Pancreas (tissue), 10 donors: ENCODE data around the gene RAMP3. TPM values are rescaled to one million over a fixed set of nuclear protein-coding genes. Genes with fewer than 3 reads are reported as not detected.

Source experiments
- ATAC-seq, 4 donors: fragments of 200-7000 bp; cut with Tn5 transposase; one replicate each; pipeline versions ENCODE4 v1.8.0 to v1.9.1; 2020; ENCODE audit warnings: mild to moderate bottlenecking in 4 of 4, moderate library complexity in 4 of 4
- DNase-seq, 6 donors: peaks; one replicate each; pipeline ENCODE4 v3.0.0-alpha.2; 2020
- FAIRE-seq: peaks from 2 replicates; lab custom pipeline; 2012; peaks lifted over from hg19 to GRCh38; lab: Jason Lieb, UNC
- H3K27ac ChIP-seq, 4 donors: fragments of 200-600 bp; sonication (generic); 1 replicate in 3 of 4; 2 replicates in 1 of 4; pipeline versions ENCODE4 v1.5.0 to v1.8.0; 2020
- H3K27me3 ChIP-seq, 4 donors: fragments of 200-600 bp; one replicate each; pipeline ENCODE4 v1.8.0; 2021
- H3K36me3 ChIP-seq, 3 donors: fragments of 200-600 bp; sonication (generic) in 1 of 3; one replicate each; pipeline versions ENCODE4 v1.5.0 to v1.8.0; 2020 to 2021
- H3K4me1 ChIP-seq, 3 donors: fragments of 200-600 bp; one replicate each; pipeline ENCODE4 v1.8.0; 2021
- H3K4me3 ChIP-seq, 4 donors: fragments of 200-600 bp; sonication (generic) in 2 of 4; one replicate each; pipeline versions ENCODE4 v1.5.0 to v1.8.0; 2020 to 2021
- H3K9me3 ChIP-seq, 4 donors: fragments of 200-600 bp; one replicate each; pipeline ENCODE4 v1.8.0; 2021
- CTCF ChIP-seq, 4 donors: fragments of 200-600 bp; sonication (generic) in 3 of 4; IDR thresholded peaks; one replicate each; pipeline versions ENCODE4 v1.5.0 to v1.8.0; 2021; ENCODE audit warnings: antibody characterized with exemption in 4 of 4
- WGBS, 2 donors: extraction: QIAGEN DNeasy Blood & Tissue Kit; methylation state at CpG; one replicate each; pipeline ENCODE4 v1.1.7; 2013; 5-methylcytosine and 5-hydroxymethylcytosine counted together
- intact Hi-C, 3 donors: fragments of 100-400 bp; cut with DNase I; formaldehyde crosslinking; loops; one replicate each; pipeline versions ENCODE4 v1.11.1 to v1.14.2; 2022
- polyA plus RNA-seq, 2 donors: library from polyadenylated mRNA; stranded (reverse); fragments of 200-250 nt; gene quantifications; one replicate each; pipeline ENCODE4 v1.2.3, GENCODE V29; 2013
- total RNA-seq, 6 donors: library from RNA; stranded (reverse); fragmentation: NEBNext Ultra II Directional in 4 of 6; extraction: Animal tissue kit (Norgen Biotek cat#: 25700) in 4 of 6; gene quantifications; one replicate each; pipeline versions ENCODE4 v1.2.1 to v1.2.4, GENCODE V29; 2021 to 2023
- donor health status: healthy with polysubstance abuse.
- donor health status: DM: no; HTN: no; CAD: no; lungs with moderate emphysema.
- donor health status: DM: no; HTN: no; CAD: no.
- donor health status: control.
- donor health status: control.
- donor health status: Bipolar disorder and iron deficiency.
- donor health status: DM: yes; HTN: yes; CAD: no.
- donor health status: DM: no; HTN: no; CAD: no.
- donor health status: DM: no; HTN: no; CAD: no.
- donor health status: DM: yes; HTN: yes; CAD: no.

RAMP3 gene
- total and polyA plus RNA-seq, 8 donors = 4.1 to 41.1 (median 7.2) TPM

GRCh38 chr7:45193828-45194227 lies 36.2 kb downstream of the RAMP3 start:
- WGBS, 2 donors = 65% methylated on average over 4 of the region's 4 CpGs
- DNase-seq = no peak
- Histone ChIP-seq H3K27ac (no peak overlapping the region), H3K36me3 (no peaks in the 10 kb centered on the region), H3K4me1 (no peaks in the 10 kb centered on the region), H3K27me3 (no peaks in the 10 kb centered on the region), H3K4me3 (no peak overlapping the region), H3K9me3 (no peaks in the 10 kb centered on the region)
- intact Hi-C loops = no loop called here
- FAIRE-seq = no peak
- no peak for TF ChIP-seq CTCF (IDR thresholded peaks at IDR 0.05)
- no peak for ATAC-seq

- no peaks in the 10 kb centered on the region for H3K27me3 ChIP-seq
- ATAC-seq (no peak), DNase-seq (no peak), FAIRE-seq (no peak)
- H3K9me3 ChIP-seq = no peaks in the 10 kb centered on the region
- TF ChIP-seq CTCF (IDR thresholded peaks at IDR 0.05) = no peak
- H3K4me1 ChIP-seq = no peaks in the 10 kb centered on the region
- no peaks in the 10 kb centered on the region for H3K36me3 ChIP-seq
- 78 to 89% methylated on average over 7 of the region's 7 CpGs for WGBS, 2 donors
- H3K27ac ChIP-seq = no peak overlapping the region
- H3K4me3 ChIP-seq = no peak overlapping the region
- intact Hi-C loops = no loop called here
These were observed 38.8 kb downstream of the RAMP3 start for GRCh38 chr7:45196374-45196773.

GRCh38 chr7:45197461-45197860 lies 39.9 kb downstream of the RAMP3 start:
- 72 to 73% methylated on average over 2 of the region's 2 CpGs for WGBS, 2 donors
- Histone ChIP-seq H3K4me3 (no peak overlapping the region), H3K36me3 (no peaks in the 10 kb centered on the region), H3K9me3 (no peaks in the 10 kb centered on the region), H3K27ac (no peak overlapping the region), H3K27me3 (no peaks in the 10 kb centered on the region), H3K4me1 (no peaks in the 10 kb centered on the region)
- no peak for DNase-seq
- ATAC-seq = no peak
- FAIRE-seq = no peak
- TF ChIP-seq CTCF (IDR thresholded peaks at IDR 0.05) = no peak
- intact Hi-C loops = no loop called here

GRCh38 chr7:45198986-45199385 lies 41.4 kb downstream of the RAMP3 start:
- intact Hi-C loops = no loop called here
- ATAC-seq = no peak
- no peaks in the 10 kb centered on the region for H3K4me1 ChIP-seq
- 76 to 90% methylated on average over 3 of the region's 3 CpGs for WGBS, 2 donors
- H3K27me3 ChIP-seq = no peaks in the 10 kb centered on the region
- no peaks in the 10 kb centered on the region for H3K9me3 ChIP-seq
- H3K4me3 ChIP-seq = no peak overlapping the region
- H3K27ac ChIP-seq = no peak overlapping the region
- DNase-seq = no peak
- no peaks in the 10 kb centered on the region for H3K36me3 ChIP-seq
- TF ChIP-seq CTCF (IDR thresholded peaks at IDR 0.05) = no peak
- no peak for FAIRE-seq

GRCh38 chr7:45199506-45199905 lies 41.9 kb downstream of the RAMP3 start:
- WGBS, 2 donors = 76 to 85% methylated on average over 4 of the region's 4 CpGs
- Histone ChIP-seq H3K27me3 (no peaks in the 10 kb centered on the region), H3K36me3 (no peaks in the 10 kb centered on the region), H3K9me3 (no peaks in the 10 kb centered on the region), H3K27ac (no peak overlapping the region), H3K4me1 (no peaks in the 10 kb centered on the region), H3K4me3 (no peak overlapping the region)
- no peak for ATAC-seq
- no peak for DNase-seq
- TF ChIP-seq CTCF (IDR thresholded peaks at IDR 0.05) = no peak
- intact Hi-C loops = no loop called here
- FAIRE-seq = no peak
